CD4-positive, CD25-positive, alpha-beta regulatory T cell (primary cell): Measurements from ENCODE around the gene LRRK1. TPM values are rescaled to one million over a fixed set of nuclear protein-coding genes. Genes with fewer than 3 reads are reported as not detected.

Experiments used
- ATAC-seq, 2 donors: fragments of 150-1000 bp; cut with Tn5 transposase; one replicate each; pipeline ENCODE4 v1.10.0; 2021; ENCODE audit warnings: low read depth in 2 of 2, moderate number of reproducible peaks in 2 of 2, moderate library complexity in 1 of 2
- DNase-seq, 3 donors: peaks; one replicate each; pipeline versions ENCODE4 v3.0.0 to v3.0.0-alpha.2; 2012 to 2022; ENCODE audit warnings: mixed read lengths in 1 of 3
- H3K27ac ChIP-seq: one replicate; pipeline ENCODE4 v1.7.0; 2013; ENCODE audit warnings: mild to moderate bottlenecking, low read length; ENCODE audit not compliant: insufficient read depth, poor library complexity, severe bottlenecking
- H3K27me3 ChIP-seq: one replicate; pipeline ENCODE4 v1.7.0; 2013; ENCODE audit warnings: low read length; ENCODE audit not compliant: control insufficient read depth, insufficient read depth
- H3K36me3 ChIP-seq: one replicate; pipeline ENCODE4 v1.7.0; 2013; ENCODE audit warnings: mild to moderate bottlenecking, low read length, moderate library complexity; ENCODE audit not compliant: control insufficient read depth, insufficient read depth
- H3K4me1 ChIP-seq: 2 replicates; pipeline ENCODE4 v1.7.0; 2013; ENCODE audit warnings: mild to moderate bottlenecking, low read length; ENCODE audit not compliant: insufficient read depth, control insufficient read depth, poor library complexity, severe bottlenecking
- H3K4me3 ChIP-seq: one replicate; pipeline ENCODE4 v1.7.0; 2013; ENCODE audit warnings: low read depth, mild to moderate bottlenecking, low read length, moderate library complexity
- H3K9me3 ChIP-seq, 2 experiments: 1 replicate in 1 of 2; 2 replicates in 1 of 2; pipeline ENCODE4 v1.7.0; 2013; ENCODE audit warnings: low read length in 2 of 2, mild to moderate bottlenecking in 1 of 2, moderate library complexity in 1 of 2; ENCODE audit not compliant: control insufficient read depth in 2 of 2
- H3K27ac Mint-ChIP-seq, 3 donors: one replicate each; pipeline ENCODE4 v1.8.0; 2020 to 2022; ENCODE audit warnings: mild to moderate bottlenecking in 3 of 3, mixed read lengths in 3 of 3, moderate library complexity in 2 of 3
- H3K27me3 Mint-ChIP-seq: one replicate; pipeline ENCODE4 v1.8.0; 2022; ENCODE audit warnings: mild to moderate bottlenecking, mixed read lengths
- H3K36me3 Mint-ChIP-seq: one replicate; pipeline ENCODE4 v1.8.0; 2020; ENCODE audit warnings: mixed read lengths
- H3K4me1 Mint-ChIP-seq, 4 donors: one replicate each; pipeline ENCODE4 v1.8.0; 2020 to 2022; ENCODE audit warnings: mixed read lengths in 4 of 4, mild to moderate bottlenecking in 1 of 4
- H3K4me3 Mint-ChIP-seq, 4 donors: one replicate each; pipeline ENCODE4 v1.8.0; 2020 to 2022; ENCODE audit warnings: mild to moderate bottlenecking in 4 of 4, mixed read lengths in 4 of 4, moderate library complexity in 3 of 4
- H3K9me3 Mint-ChIP-seq, 7 donors: one replicate each; pipeline ENCODE4 v1.8.0; 2020 to 2022; ENCODE audit warnings: mixed read lengths in 7 of 7, mild to moderate bottlenecking in 3 of 7, moderate library complexity in 2 of 7
- polyA plus RNA-seq, 4 donors: library from polyadenylated mRNA; unstranded; fragments of 300-500 nt; fragmentation: Illumina TruSeq; gene quantifications; one replicate each; pipeline ENCODE4 v1.2.3, GENCODE V29; 2021
- total RNA-seq: library from RNA; stranded (reverse); gene quantifications from one replicate; pipeline ENCODE4 v1.2.3, GENCODE V29; 2022

LRRK1 gene
- total and polyA plus RNA-seq, 5 donors from 2014 or later: 0.06 to 0.17 TPM; not detected in 3

- Mint-ChIP-seq H3K4me3 (no peak overlapping the region), H3K4me1 (peaks cover 0 to 3% (median 1%) of the 10 kb centered on the region in 4 donors), H3K9me3 (peaks cover 0 to 7% (median 3%) of the 10 kb centered on the region in 7 donors), H3K27me3 (peaks cover 68% of the 10 kb centered on the region), H3K36me3 (no peaks in the 10 kb centered on the region), H3K27ac (no peak overlapping the region)
- no peak for DNase-seq
- ATAC-seq: no peak
- H3K9me3 ChIP-seq: no peaks in the 10 kb centered on the region
- H3K36me3 ChIP-seq: no peaks in the 10 kb centered on the region
- H3K27ac ChIP-seq: no peak overlapping the region
- peaks cover 37% of the 10 kb centered on the region for H3K27me3 ChIP-seq
- H3K4me1 ChIP-seq: no peaks in the 10 kb centered on the region
- no peak overlapping the region for H3K4me3 ChIP-seq
Measured at GRCh38 chr15:100975043-100975442, 55.9 kb downstream of the LRRK1 start.

GRCh38 chr15:100980410-100981046 is 61.4 kb downstream of the LRRK1 start:
- Mint-ChIP-seq H3K4me3 (no peak overlapping the region), H3K4me1 (no peaks in the 10 kb centered on the region), H3K9me3 (peaks cover 0 to 11% (median 3%) of the 10 kb centered on the region in 7 donors), H3K27me3 (peaks cover 26% of the 10 kb centered on the region), H3K27ac (no peak overlapping the region), H3K36me3 (no peaks in the 10 kb centered on the region)
- H3K9me3 ChIP-seq: no peaks in the 10 kb centered on the region
- ATAC-seq (no peak), DNase-seq (no peak)
- peaks cover 19% of the 10 kb centered on the region for H3K27me3 ChIP-seq
- no peaks in the 10 kb centered on the region for H3K36me3 ChIP-seq
- H3K27ac ChIP-seq: no peak overlapping the region
- no peak overlapping the region for H3K4me3 ChIP-seq
- no peaks in the 10 kb centered on the region for H3K4me1 ChIP-seq

- no peaks in the 10 kb centered on the region for H3K36me3 ChIP-seq
- no peak overlapping the region for H3K27ac ChIP-seq
- H3K27me3 ChIP-seq: peaks cover 18% of the 10 kb centered on the region
- no peaks in the 10 kb centered on the region for H3K9me3 ChIP-seq
- Mint-ChIP-seq H3K27me3 (peaks cover 26% of the 10 kb centered on the region), H3K27ac (no peak overlapping the region), H3K4me3 (no peak overlapping the region), H3K9me3 (peaks cover 0 to 11% (median 3%) of the 10 kb centered on the region in 7 donors), H3K4me1 (no peaks in the 10 kb centered on the region), H3K36me3 (no peaks in the 10 kb centered on the region)
- DNase-seq (no peak), ATAC-seq (no peak)
- no peaks in the 10 kb centered on the region for H3K4me1 ChIP-seq
- H3K4me3 ChIP-seq: no peak overlapping the region
Measured at GRCh38 chr15:100981086-100981485, 61.9 kb downstream of the LRRK1 start.

- no peak overlapping the region for H3K4me3 Mint-ChIP-seq
- H3K36me3 ChIP-seq: no peaks in the 10 kb centered on the region
- no peaks in the 10 kb centered on the region for H3K4me1 ChIP-seq
- DNase-seq (no peak), ATAC-seq (no peak)
- no peak overlapping the region for H3K27ac ChIP-seq
- H3K27me3 Mint-ChIP-seq: peaks cover 13% of the 10 kb centered on the region
- H3K9me3 ChIP-seq: no peaks in the 10 kb centered on the region
- H3K4me1 Mint-ChIP-seq: no peaks in the 10 kb centered on the region
- peaks cover 0 to 11% (median 3%) of the 10 kb centered on the region in 7 donors for H3K9me3 Mint-ChIP-seq
- no peaks in the 10 kb centered on the region for H3K36me3 Mint-ChIP-seq
- H3K27me3 ChIP-seq: peaks cover 8% of the 10 kb centered on the region
- H3K4me3 ChIP-seq: no peak overlapping the region
- H3K27ac Mint-ChIP-seq: no peak overlapping the region
Measured at GRCh38 chr15:100983221-100983620, 64.1 kb downstream of the LRRK1 start.

- peaks cover 10% of the 10 kb centered on the region for H3K27me3 Mint-ChIP-seq
- H3K4me1 ChIP-seq: no peaks in the 10 kb centered on the region
- H3K9me3 Mint-ChIP-seq: peaks cover 0 to 4% (median under 1%) of the 10 kb centered on the region in 7 donors
Measured at GRCh38 chr15:100985401-100985800, 66.2 kb downstream of the LRRK1 start.

GRCh38 chr15:100986158-100986896 is 67.2 kb downstream of the LRRK1 start:
- Mint-ChIP-seq H3K27me3 (peaks cover 10% of the 10 kb centered on the region), H3K36me3 (no peaks in the 10 kb centered on the region), H3K4me3 (no peak overlapping the region), H3K9me3 (peaks cover 0 to 4% (median 0%) of the 10 kb centered on the region in 7 donors), H3K27ac (no peak overlapping the region), H3K4me1 (no peaks in the 10 kb centered on the region)
- Histone ChIP-seq H3K4me1 (no peaks in the 10 kb centered on the region), H3K27me3 (peaks cover 6% of the 10 kb centered on the region), H3K9me3 (no peaks in the 10 kb centered on the region), H3K27ac (no peak overlapping the region), H3K4me3 (no peak overlapping the region), H3K36me3 (no peaks in the 10 kb centered on the region)
- ATAC-seq: no peak
- no peak for DNase-seq

More at GRCh38 chr15:100985401-100985800, 66.2 kb downstream of the LRRK1 start:
- Histone ChIP-seq H3K27me3 (peaks cover 3% of the 10 kb centered on the region), H3K27ac (no peak overlapping the region), H3K4me3 (no peak overlapping the region), H3K36me3 (no peaks in the 10 kb centered on the region), H3K9me3 (no peaks in the 10 kb centered on the region)
- Mint-ChIP-seq H3K4me3 (no peak overlapping the region), H3K36me3 (no peaks in the 10 kb centered on the region), H3K27ac (no peak overlapping the region), H3K4me1 (no peaks in the 10 kb centered on the region)
- DNase-seq (no peak), ATAC-seq (no peak)

- Histone ChIP-seq H3K4me1 (no peaks in the 10 kb centered on the region), H3K4me3 (no peak overlapping the region), H3K27ac (no peak overlapping the region), H3K36me3 (no peaks in the 10 kb centered on the region), H3K27me3 (peaks cover 8% of the 10 kb centered on the region), H3K9me3 (no peaks in the 10 kb centered on the region)
- H3K36me3 Mint-ChIP-seq: no peaks in the 10 kb centered on the region
- H3K4me3 Mint-ChIP-seq: no peak overlapping the region
- H3K27me3 Mint-ChIP-seq: peaks cover 10% of the 10 kb centered on the region
- DNase-seq (no peak), ATAC-seq (no peak)
- H3K4me1 Mint-ChIP-seq: no peaks in the 10 kb centered on the region
- H3K9me3 Mint-ChIP-seq: peaks cover 0 to 4% (median 0%) of the 10 kb centered on the region in 7 donors
- no peak overlapping the region for H3K27ac Mint-ChIP-seq
Measured at GRCh38 chr15:100987143-100987542, 68.0 kb downstream of the LRRK1 start.
